DND-41 (cell line): ENCODE results near the gene DUSP10.

ENCODE experiments used
- ATAC-seq: fragments of 200-7000 bp; cut with Tn5 transposase; 3 replicates; pipeline ENCODE4 v1.9.1; 2021; ENCODE audit warnings: low read depth; ENCODE audit not compliant: insufficient read depth
- DNase-seq: peaks from one replicate; pipeline ENCODE4 v3.0.0-alpha.2; 2020
- H2AFZ ChIP-seq: 2 replicates; pipeline ENCODE4 v1.6.0; 2012; ENCODE audit warnings: low read depth, low read length
- H3K27ac ChIP-seq: 2 replicates; pipeline ENCODE4 v1.5.1; 2012; ENCODE audit warnings: low read length, inconsistent platforms
- H3K27me3 ChIP-seq: fragments of 200-600 bp; sonication (generic); 2 replicates; pipeline ENCODE4 v1.6.0; 2012; ENCODE audit warnings: low read length, mild to moderate bottlenecking, inconsistent platforms; ENCODE audit not compliant: insufficient read depth, poor library complexity
- H3K36me3 ChIP-seq: 2 replicates; pipeline ENCODE4 v1.5.1; 2012; ENCODE audit warnings: low read length, inconsistent platforms; ENCODE audit not compliant: insufficient read depth
- H3K4me1 ChIP-seq: 2 replicates; pipeline ENCODE4 v1.5.1; 2012; ENCODE audit warnings: mild to moderate bottlenecking, low read length; ENCODE audit not compliant: insufficient read depth
- H3K4me2 ChIP-seq: 2 replicates; pipeline ENCODE4 v1.6.0; 2012; ENCODE audit warnings: mild to moderate bottlenecking, moderate library complexity, low read length, inconsistent platforms; ENCODE audit not compliant: insufficient read depth
- H3K4me3 ChIP-seq, 2 experiments: fragments of 200-600 bp in 1 of 2; shearing (Covaris generic) in 1 of 2; 2 replicates each; pipeline ENCODE4 v1.5.1; 2012 to 2016; ENCODE audit warnings: inconsistent platforms in 2 of 2, low read length in 2 of 2, mild to moderate bottlenecking in 2 of 2, low read depth in 1 of 2, moderate library complexity in 1 of 2
- H3K79me2 ChIP-seq: 2 replicates; pipeline ENCODE4 v1.6.0; 2012; ENCODE audit warnings: low read length, inconsistent platforms; ENCODE audit not compliant: insufficient read depth
- H3K9ac ChIP-seq: 2 replicates; pipeline ENCODE4 v1.6.0; 2012; ENCODE audit warnings: low read depth, mild to moderate bottlenecking, inconsistent platforms, low read length, moderate library complexity
- H3K9me3 ChIP-seq: 2 replicates; pipeline ENCODE4 v1.5.1; 2012; ENCODE audit warnings: low read length, moderate library complexity, mild to moderate bottlenecking, inconsistent platforms; ENCODE audit not compliant: insufficient read depth, severe bottlenecking
- H4K20me1 ChIP-seq: 2 replicates; pipeline ENCODE4 v1.6.0; 2012; ENCODE audit warnings: low read length; ENCODE audit not compliant: insufficient read depth
- CTCF ChIP-seq: IDR thresholded peaks from 2 replicates; pipeline ENCODE4 v1.5.1; 2012; ENCODE audit warnings: borderline replicate concordance, low read length, moderate library complexity, mild to moderate bottlenecking; ENCODE audit not compliant: poor library complexity, severe bottlenecking; ENCODE audit errors: extremely low read depth
- EZH2 ChIP-seq: IDR thresholded peaks from 3 replicates; pipeline ENCODE4 v1.6.1; 2012; ENCODE audit warnings: borderline replicate concordance, low read depth, mild to moderate bottlenecking, moderate library complexity, low read length, inconsistent platforms; ENCODE audit not compliant: severe bottlenecking

The DUSP10 gene

GRCh38 chr1:221781102-221781755 is 39.3 kb upstream of the DUSP10 start:
- Histone ChIP-seq H3K36me3 (no peaks in the 10 kb centered on the region), H3K4me3 (no peak overlapping the region), H4K20me1 (peaks cover 3% of the 10 kb centered on the region; the same call in 1 of the 2 replicates), H3K4me2 (no peak overlapping the region), H2AFZ (no peak overlapping the region), H3K79me2 (no peaks in the 10 kb centered on the region), H3K9me3 (no peaks in the 10 kb centered on the region), H3K27ac (no peak overlapping the region), H3K27me3 (no peaks in the 10 kb centered on the region), H3K9ac (no peak overlapping the region), H3K4me1 (peaks cover 82% of the 10 kb centered on the region)
- TF ChIP-seq EZH2 (no peak), CTCF (no peak)
- DNase-seq (no peak), ATAC-seq (no peak)

- Histone ChIP-seq H3K4me1 (peaks cover 77% of the 10 kb centered on the region), H3K9me3 (no peaks in the 10 kb centered on the region), H3K9ac (no peak overlapping the region), H3K27ac (peak overlapping the region; percentile 9; the same call in 1 of the 2 replicates), H4K20me1 (peaks cover 3% of the 10 kb centered on the region; the same call in 1 of the 2 replicates), H3K79me2 (no peaks in the 10 kb centered on the region), H3K27me3 (no peaks in the 10 kb centered on the region), H3K36me3 (no peaks in the 10 kb centered on the region), H3K4me3 (no peak overlapping the region), H2AFZ (no peak overlapping the region), H3K4me2 (no peak overlapping the region)
- DNase-seq, result no peak
- TF ChIP-seq EZH2 (no peak), CTCF (no peak)
- no peak for ATAC-seq
Measured at GRCh38 chr1:221780175-221780574, 38.3 kb upstream of the DUSP10 start.

GRCh38 chr1:221779771-221780170 is 37.9 kb upstream of the DUSP10 start:
- Histone ChIP-seq H3K9ac (no peak overlapping the region), H3K9me3 (no peaks in the 10 kb centered on the region), H3K27me3 (no peaks in the 10 kb centered on the region), H3K27ac (peak overlapping the region; percentile 9), H3K36me3 (no peaks in the 10 kb centered on the region), H3K4me1 (peaks cover 73% of the 10 kb centered on the region), H3K79me2 (no peaks in the 10 kb centered on the region), H2AFZ (no peak overlapping the region), H3K4me3 (no peak overlapping the region), H4K20me1 (peaks cover 3% of the 10 kb centered on the region; the same call in 1 of the 2 replicates), H3K4me2 (no peak overlapping the region)
- ATAC-seq (no peak), DNase-seq (no peak)
- TF ChIP-seq EZH2 (no peak), CTCF (no peak)
